ENCODE results near the gene PGAP6.
"Not testable (repeated sequence)": the region's sequence is repeated elsewhere in the genome, so short reads cannot be mapped to it uniquely, and the experiment has no call there.

PGAP6 gene

GRCh38 chr16:379183-379960 lies 2.4 kb downstream of the PGAP6 start:
- peak; percentile 57 to 77 for DNase-seq

DNA sequence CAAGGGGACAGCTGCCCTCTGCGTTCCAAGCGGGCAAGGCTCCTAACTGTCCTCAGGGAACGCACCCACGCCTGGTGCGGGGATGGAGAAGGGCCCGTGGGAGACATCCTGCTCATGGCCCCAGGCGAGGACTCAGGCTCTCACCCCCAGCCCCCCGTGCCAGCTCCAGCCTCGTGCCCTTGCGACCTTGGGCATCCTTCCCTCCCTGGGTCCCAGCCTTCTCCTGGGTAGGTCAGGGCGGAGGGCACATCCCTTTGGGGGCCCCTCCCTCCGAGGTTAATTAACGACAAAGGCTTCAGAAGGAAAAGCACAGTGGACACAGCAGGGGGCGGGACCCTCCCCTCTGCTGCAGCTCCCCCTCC lies 3.0 kb downstream of the PGAP6 start:
- no peak for DNase-seq

- not testable (repeated sequence) for DNase-seq
Observed at GRCh38 chr16:378113-378820, 3.5 kb downstream of the PGAP6 start.

DNA sequence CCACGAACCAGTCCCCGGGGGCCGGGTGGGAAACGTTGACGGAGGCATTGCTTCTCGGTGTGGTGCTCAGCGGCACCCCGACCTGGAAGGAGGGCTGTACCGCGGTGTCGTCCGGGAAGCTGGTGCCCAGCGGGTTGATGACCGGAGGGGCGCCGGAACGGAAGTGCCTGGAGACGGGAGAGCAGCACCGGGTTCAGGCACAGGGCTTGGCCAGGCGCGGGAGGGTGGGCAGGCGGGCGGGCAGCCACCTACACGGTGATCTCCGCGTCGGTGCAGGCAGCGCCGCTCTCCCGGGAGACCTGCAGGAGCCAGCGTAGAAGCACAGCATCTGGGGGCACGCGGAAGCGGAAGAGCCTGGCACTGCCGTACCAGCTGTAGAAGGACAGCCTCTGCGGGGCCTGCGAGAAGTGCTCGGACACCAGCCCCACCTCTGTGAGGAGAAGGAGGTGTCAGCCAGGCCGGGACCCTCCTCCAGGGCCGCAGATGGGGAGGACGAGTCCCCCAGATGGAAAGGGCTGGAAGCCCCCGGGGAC lies 4.3 kb downstream of the PGAP6 start:
- DNase-seq = no peak

GRCh38 chr16:376817-377418 lies 4.9 kb downstream of the PGAP6 start:
- DNase-seq = no peak

DNA sequence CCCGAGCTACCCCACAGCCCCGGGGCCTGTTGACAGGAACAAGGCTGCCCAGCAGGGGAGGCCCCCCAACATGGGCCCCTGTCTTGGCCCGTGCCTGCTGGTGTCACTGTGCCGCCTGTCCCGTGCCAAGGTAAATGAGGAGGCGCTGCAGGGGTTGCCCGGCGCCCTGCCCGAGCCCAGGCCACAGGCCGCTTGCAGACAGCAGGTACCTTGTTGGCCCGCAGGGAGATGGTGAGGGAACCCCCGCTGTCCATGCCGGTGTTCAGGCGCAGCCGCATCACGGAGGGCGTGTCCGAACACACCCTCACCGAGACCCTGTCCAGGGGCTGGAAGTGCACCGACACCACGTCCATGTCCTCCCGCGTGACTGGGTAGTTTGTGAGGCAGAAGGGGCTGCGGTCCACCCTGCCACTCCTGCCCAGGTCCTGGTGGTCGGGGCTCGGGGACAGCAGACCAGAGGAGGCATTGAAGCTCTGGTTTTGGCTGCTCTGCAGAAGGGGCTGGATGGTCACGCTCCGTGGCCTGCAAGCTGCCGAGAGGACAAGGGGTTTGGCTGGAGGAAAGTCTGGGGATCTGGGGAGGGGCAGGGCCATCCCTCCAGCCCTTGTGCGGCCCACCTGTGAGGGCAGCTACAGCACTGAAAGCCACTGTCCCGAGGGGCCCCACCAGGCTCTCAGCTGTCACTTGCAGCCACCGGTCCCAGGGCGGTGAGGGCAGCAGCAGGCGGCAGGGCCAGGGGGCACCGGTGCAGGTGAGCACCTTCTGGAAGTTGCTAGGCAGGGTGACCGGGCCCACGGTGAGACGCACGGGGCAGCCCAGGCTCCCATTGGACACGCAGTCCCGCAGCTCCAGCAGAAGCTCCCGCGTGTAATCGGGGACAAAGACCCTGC lies 5.6 kb downstream of the PGAP6 start:
- DNase-seq = no peak

GRCh38 chr16:375212-375611 lies 6.6 kb downstream of the PGAP6 start:
- no peak for DNase-seq

GRCh38 chr16:374616-374926 lies 7.2 kb downstream of the PGAP6 start:
- no peak for DNase-seq

- no peak for DNase-seq
Observed at GRCh38 chr16:373848-374615, 7.7 kb downstream of the PGAP6 start.

GRCh38 chr16:373020-373598 lies 8.7 kb downstream of the PGAP6 start:
- DNase-seq = no peak

GRCh38 chr16:372302-372983 lies 9.3 kb downstream of the PGAP6 start:
- no peak for DNase-seq

DNA sequence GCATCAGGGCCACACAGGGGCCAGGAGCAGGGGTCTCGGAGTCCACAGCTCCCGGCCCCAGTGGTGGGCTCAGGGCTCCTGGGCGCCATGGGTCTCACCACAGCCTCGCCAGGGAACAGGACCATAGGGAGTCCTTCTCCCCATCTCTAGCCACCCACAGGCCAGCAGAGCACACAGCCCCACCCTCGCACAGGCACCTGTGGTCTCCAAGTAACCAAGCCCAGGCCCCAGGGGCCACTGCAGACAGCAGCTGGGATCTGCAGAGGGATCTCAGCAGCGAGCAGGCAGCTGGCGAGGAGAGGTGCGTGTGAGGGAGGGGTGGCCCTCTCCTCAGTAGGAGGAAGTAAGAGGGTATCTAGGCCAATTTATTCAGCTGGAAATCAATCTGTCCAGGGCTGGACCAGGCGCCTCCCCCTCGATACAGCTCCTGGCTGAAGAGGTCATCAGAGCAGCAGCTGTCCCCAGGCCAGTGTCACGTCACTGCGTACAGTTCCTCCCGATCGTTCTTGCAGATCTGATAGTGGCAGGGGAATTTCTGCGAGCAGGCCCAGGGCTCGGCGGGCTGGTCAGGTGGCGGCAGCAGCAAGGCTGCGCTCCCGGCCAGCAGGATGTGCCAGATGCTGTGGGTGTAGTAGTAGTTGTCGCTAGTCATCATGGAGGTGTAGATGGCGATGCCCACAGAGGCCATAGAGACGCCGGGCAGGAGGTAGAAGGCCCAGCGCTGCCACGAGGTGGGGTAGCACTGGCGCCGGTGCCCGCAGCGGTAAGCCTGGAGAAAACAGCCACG lies 10.1 kb downstream of the PGAP6 start:
- no peak for DNase-seq

DNA sequence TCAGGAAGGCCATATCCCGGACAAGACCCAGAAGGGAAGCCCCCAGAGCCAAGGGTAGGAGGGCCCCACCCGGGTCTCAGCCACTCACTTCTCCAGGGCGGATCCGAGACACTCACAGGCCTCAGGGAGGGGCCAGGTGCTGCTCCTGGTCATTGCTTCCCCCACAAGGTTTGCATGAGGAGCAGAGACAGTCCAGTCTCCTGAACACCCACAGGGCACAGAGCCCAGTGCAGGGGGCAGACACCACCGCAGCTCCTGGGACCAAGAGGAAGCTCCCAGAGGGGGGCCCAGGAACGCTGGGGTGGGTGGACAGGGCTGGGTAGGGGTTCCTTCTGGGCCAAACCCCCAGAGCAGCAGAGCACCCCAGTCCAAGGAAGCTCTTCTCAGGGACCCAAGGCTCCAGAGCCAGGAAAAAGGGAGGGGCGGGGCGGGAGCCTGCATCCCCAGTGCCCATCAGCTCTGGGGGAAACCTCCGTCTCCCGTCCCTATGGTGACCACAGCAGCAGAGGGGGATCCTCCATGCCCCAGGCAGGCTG lies 10.7 kb downstream of the PGAP6 start:
- no peak for DNase-seq

DNA sequence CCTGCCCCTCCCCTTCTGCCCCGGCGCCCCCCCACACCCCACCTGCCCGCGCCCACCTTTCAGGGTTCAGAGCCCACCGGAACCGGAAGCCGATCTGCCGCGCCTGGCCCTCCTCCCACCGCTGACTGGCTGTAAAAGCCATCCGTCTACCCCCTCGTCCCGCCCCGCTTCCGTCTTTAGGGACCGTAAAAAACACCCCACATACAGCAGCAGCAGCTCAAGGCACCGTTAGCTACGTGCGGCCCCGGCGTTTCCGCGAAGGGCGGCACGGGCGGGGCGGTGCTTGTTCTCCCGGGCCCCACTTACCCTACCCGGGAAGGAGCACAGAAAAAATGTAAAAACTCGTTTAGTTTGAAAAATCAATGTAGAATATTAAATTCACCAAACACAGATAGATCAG lies 11.3 kb downstream of the PGAP6 start, which contains the start of gene MRPL28:
Gene MRPL28 (minus strand): TSS at position 96 of the 400 bp plus-strand sequence. CDS start 320 bp downstream, outside the sequence.
- DNase-seq = peak; percentile 68 to 71

DNA sequence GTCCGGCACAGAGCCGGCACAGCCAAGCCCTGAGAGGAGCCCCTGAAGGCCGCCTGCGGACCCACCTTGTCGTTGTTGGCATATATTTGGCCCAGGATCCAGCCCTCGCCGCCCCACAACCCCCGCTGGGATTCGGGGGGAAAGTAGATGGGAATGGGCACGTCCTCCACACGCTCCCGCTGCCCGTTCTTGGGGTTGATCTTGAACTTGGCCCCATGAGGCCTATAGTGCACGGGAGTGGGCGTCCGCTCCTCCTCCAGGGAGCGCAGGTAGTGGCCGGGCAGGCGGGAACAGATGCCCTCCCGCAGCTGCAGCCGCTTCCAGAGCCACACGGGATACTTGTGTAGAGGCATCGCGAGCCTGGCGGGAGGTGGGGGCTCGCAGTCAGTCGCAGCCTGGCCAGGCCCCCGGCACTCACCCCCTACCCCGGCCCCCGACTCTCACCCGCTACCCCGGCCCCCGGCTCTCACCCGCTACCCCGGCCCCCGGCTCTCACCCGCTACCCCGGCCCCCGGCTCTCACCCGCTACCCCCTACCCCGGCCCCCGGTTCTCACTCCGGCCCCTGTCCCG lies 11.8 kb downstream of the PGAP6 start:
- no peak for DNase-seq

DNA sequence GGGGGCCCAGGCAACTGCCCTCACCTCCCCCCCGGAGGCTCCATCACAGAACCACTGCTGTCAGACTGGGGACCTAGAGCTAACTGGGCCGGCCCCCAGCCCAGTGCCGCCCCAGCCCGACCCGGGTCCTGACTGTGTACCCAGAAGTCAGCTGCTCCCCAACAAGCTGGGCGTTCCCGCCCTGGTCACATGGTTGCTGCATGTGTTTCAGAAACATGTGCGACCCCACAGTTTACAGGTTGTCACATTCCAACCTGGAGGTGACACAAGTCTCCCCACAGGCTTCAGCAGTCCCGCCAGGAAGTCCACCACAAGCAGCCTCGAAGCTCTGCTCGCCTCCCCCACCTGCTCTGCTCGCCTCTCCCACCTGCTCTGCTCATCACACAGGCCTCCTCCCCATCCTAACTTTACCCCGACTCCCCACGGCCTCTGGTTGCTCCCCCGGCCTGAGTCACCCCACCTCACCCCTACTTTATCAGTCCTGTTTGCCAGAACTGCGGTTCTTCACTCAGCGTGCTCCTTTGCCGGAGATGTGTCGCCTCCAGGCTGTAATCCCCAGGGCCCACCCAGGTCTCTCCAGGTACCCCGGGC lies 12.4 kb downstream of the PGAP6 start:
- no peak for DNase-seq

DNA sequence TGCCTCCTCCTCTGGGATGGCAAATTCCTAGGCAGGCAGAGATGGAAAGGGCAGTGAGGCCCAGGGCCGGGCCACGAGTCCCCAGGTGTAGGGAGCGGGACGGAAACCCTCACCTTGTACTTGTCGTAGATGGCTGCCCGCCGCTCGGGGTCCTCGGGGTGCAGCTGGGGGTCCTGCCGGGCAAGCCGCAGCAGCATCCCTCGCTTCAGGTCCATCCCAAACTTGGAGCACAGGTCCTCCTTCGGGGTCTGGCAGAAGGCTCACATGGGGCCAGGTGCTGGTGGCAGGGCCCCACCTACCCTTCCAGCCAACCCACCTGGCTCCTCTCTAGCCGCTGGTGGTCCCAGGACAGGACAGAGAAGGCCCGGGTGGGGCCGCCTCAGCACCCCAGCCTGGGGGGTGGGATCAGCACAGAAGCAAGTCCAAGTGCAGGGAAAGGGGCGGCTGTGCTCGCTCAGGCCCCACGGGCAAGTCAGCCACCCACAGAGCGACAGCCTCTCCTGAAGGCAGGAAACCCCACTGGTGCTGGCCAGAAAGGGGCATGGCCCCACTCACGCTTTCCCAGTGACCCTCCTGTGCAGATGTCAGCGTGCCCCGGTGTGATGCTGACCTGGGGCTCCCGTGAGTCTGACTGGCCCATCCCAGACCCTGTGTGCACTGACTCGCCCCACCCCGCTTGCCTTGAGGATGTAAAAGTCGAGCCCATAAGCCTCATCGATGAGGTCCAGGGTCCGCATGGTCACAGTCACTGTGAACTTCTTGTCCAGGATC lies 13.2 kb downstream of the PGAP6 start:
- no peak for DNase-seq

DNA sequence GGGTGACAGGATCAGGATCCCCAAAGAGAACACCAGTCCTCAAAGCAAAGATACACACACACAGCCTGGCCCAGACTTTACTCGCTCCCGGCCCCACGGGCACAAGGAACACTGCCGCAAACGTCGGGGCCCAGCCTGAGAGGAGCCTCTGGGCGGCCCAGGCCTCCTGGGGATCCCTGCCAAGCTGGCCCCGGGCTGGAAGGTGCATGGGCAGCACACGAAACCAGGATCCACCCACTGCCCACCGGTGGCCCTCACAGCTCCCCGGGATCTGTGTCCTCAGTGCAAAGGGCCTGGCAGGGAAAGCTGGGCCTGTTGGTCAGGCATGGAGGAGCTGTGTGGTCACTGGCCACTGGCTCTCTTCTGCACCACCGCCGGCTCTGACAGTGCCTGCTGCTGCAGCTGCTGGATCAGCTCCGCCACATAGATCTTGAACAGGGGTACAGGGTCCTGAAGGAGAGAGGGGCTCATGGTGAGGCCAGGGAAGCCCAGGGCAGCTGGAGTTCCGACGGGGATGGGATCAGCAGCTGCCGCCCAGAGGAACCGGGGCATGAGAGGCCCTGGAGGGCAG lies 14.4 kb downstream of the PGAP6 start:
- DNase-seq = no peak
